H9 (cell line): Measurements from ENCODE around the gene RAI14. TPM values are rescaled to one million over a fixed set of nuclear protein-coding genes. Genes with fewer than 3 reads are reported as not detected.

ENCODE experiments used
- DNase-seq: peaks from one replicate; pipeline ENCODE4 v3.0.0-alpha.2; 2017
- H2AFZ ChIP-seq: one replicate; pipeline ENCODE4 v1.6.1; 2013; ENCODE audit warnings: mild to moderate bottlenecking, low read length, control low read depth, moderate library complexity
- H2AK5ac ChIP-seq: 2 replicates; pipeline ENCODE4 v1.6.1; 2013; ENCODE audit warnings: low read length, control low read depth, mixed read lengths; ENCODE audit not compliant: insufficient read length
- H2BK120ac ChIP-seq: one replicate; pipeline ENCODE4 v1.6.1; 2013; ENCODE audit warnings: low read depth, mild to moderate bottlenecking, low read length, control low read depth, inconsistent platforms; ENCODE audit not compliant: poor library complexity, severe bottlenecking
- H2BK12ac ChIP-seq: 2 replicates; pipeline ENCODE4 v1.6.1; 2013; ENCODE audit warnings: low read length, control low read depth, mixed read lengths, low read depth; ENCODE audit not compliant: insufficient read length
- H2BK15ac ChIP-seq: 2 replicates; pipeline ENCODE4 v1.6.1; 2013; ENCODE audit warnings: low read depth, low read length, control low read depth
- H2BK20ac ChIP-seq: one replicate; pipeline ENCODE4 v1.6.1; 2013; ENCODE audit warnings: low read depth, mild to moderate bottlenecking, low read length, control low read depth, inconsistent platforms; ENCODE audit not compliant: poor library complexity, severe bottlenecking
- H2BK5ac ChIP-seq: 2 replicates; pipeline ENCODE4 v1.6.1; 2013; ENCODE audit warnings: low read length, control low read depth, mixed read lengths; ENCODE audit not compliant: insufficient read length
- H3K14ac ChIP-seq: 2 replicates; pipeline ENCODE4 v1.6.1; 2013; ENCODE audit warnings: low read length, control low read depth; ENCODE audit not compliant: insufficient read depth
- H3K18ac ChIP-seq: 2 replicates; pipeline ENCODE4 v1.6.1; 2013; ENCODE audit warnings: low read depth, mild to moderate bottlenecking, mixed read lengths, low read length, control low read depth; ENCODE audit not compliant: insufficient read length
- H3K23ac ChIP-seq: 2 replicates; pipeline ENCODE4 v1.6.1; 2013; ENCODE audit warnings: low read length, control low read depth, mixed read lengths, low read depth; ENCODE audit not compliant: insufficient read length
- H3K23me2 ChIP-seq: 2 replicates; pipeline ENCODE4 v1.6.1; 2013; ENCODE audit warnings: low read depth, mild to moderate bottlenecking, mixed read lengths, low read length, control low read depth; ENCODE audit not compliant: insufficient read length, poor library complexity, severe bottlenecking
- H3K27ac ChIP-seq: 2 replicates; pipeline ENCODE4 v1.5.1; 2013; ENCODE audit warnings: low read length, control low read depth, mixed read lengths, low read depth; ENCODE audit not compliant: insufficient read length
- H3K27me3 ChIP-seq: 2 replicates; pipeline ENCODE4 v1.6.1; 2013; ENCODE audit warnings: low read length, control low read depth, inconsistent platforms; ENCODE audit not compliant: insufficient read depth
- H3K4ac ChIP-seq: 2 replicates; pipeline ENCODE4 v1.6.1; 2013; ENCODE audit warnings: low read depth, mild to moderate bottlenecking, control low read depth, inconsistent platforms, low read length, moderate library complexity
- H3K4me1 ChIP-seq: 2 replicates; pipeline ENCODE4 v1.6.1; 2013; ENCODE audit warnings: low read length, control low read depth, inconsistent platforms; ENCODE audit not compliant: insufficient read depth
- H3K4me2 ChIP-seq: 2 replicates; pipeline ENCODE4 v1.6.1; 2013; ENCODE audit warnings: low read length, control low read depth, mixed read lengths; ENCODE audit not compliant: insufficient read length, insufficient read depth
- H3K56ac ChIP-seq: 2 replicates; pipeline ENCODE4 v1.6.1; 2013; ENCODE audit warnings: low read depth, mild to moderate bottlenecking, mixed read lengths, low read length, control low read depth; ENCODE audit not compliant: insufficient read length
- H3K79me1 ChIP-seq: 2 replicates; pipeline ENCODE4 v1.6.1; 2013; ENCODE audit warnings: low read depth, mild to moderate bottlenecking, moderate library complexity, low read length, control low read depth, inconsistent platforms; ENCODE audit not compliant: insufficient read depth, poor library complexity, severe bottlenecking
- H3K79me2 ChIP-seq: 2 replicates; pipeline ENCODE4 v1.6.1; 2013; ENCODE audit warnings: low read length, control low read depth, inconsistent platforms; ENCODE audit not compliant: insufficient read depth
- H3K9ac ChIP-seq: 2 replicates; pipeline ENCODE4 v1.6.1; 2013; ENCODE audit warnings: low read length, control low read depth, mixed read lengths; ENCODE audit not compliant: insufficient read length; ENCODE audit errors: extremely low read depth
- H3K9me3 ChIP-seq: one replicate; pipeline ENCODE4 v1.6.1; 2013; ENCODE audit warnings: low read depth, low read length, inconsistent platforms; ENCODE audit not compliant: control insufficient read depth
- H3T11ph ChIP-seq: one replicate; pipeline ENCODE4 v1.6.1; 2013; ENCODE audit warnings: mild to moderate bottlenecking, low read length, control low read depth, inconsistent platforms
- H4K20me1 ChIP-seq: one replicate; pipeline ENCODE4 v1.6.1; 2013; ENCODE audit not compliant: control insufficient read depth, insufficient read length, insufficient read depth
- H4K5ac ChIP-seq: 2 replicates; pipeline ENCODE4 v1.6.1; 2013; ENCODE audit warnings: low read depth, mild to moderate bottlenecking, mixed read lengths, low read length, control low read depth; ENCODE audit not compliant: insufficient read length
- H4K8ac ChIP-seq: replicated peaks from 2 replicates; pipeline ENCODE4 v1.6.1; 2013; ENCODE audit warnings: low read length, control low read depth, mixed read lengths, low read depth; ENCODE audit not compliant: insufficient read length
- H4K91ac ChIP-seq: 2 replicates; pipeline ENCODE4 v1.6.1; 2013; ENCODE audit warnings: low read depth, mild to moderate bottlenecking, moderate library complexity, mixed read lengths, low read length, control low read depth; ENCODE audit not compliant: insufficient read length
- H3K27ac Mint-ChIP-seq, 3 experiments: 2 replicates in 2 of 3; 3 replicates in 1 of 3; pipeline ENCODE4 v1.8.0; 2020 to 2021; ENCODE audit warnings: mixed read lengths in 3 of 3, mild to moderate bottlenecking in 1 of 3, moderate library complexity in 1 of 3
- H3K27me3 Mint-ChIP-seq: 2 replicates; pipeline ENCODE4 v1.8.0; 2021; ENCODE audit warnings: low read depth, mild to moderate bottlenecking, moderate library complexity, mixed read lengths
- H3K36me3 Mint-ChIP-seq, 3 experiments: 2 replicates in 2 of 3; 3 replicates in 1 of 3; pipeline ENCODE4 v1.8.0; 2020 to 2021; ENCODE audit warnings: low read depth in 3 of 3, mixed read lengths in 3 of 3; ENCODE audit not compliant: insufficient read depth in 1 of 3
- H3K4me1 Mint-ChIP-seq, 2 experiments: 2 replicates each; pipeline ENCODE4 v1.8.0; 2020; ENCODE audit warnings: mixed read lengths in 2 of 2
- H3K4me3 Mint-ChIP-seq, 2 experiments: 2 replicates in 1 of 2; 3 replicates in 1 of 2; pipeline ENCODE4 v1.8.0; 2020 to 2021; ENCODE audit warnings: mild to moderate bottlenecking in 2 of 2, mixed read lengths in 2 of 2, moderate library complexity in 1 of 2
- H3K9me3 Mint-ChIP-seq, 2 experiments: 2 replicates in 1 of 2; 3 replicates in 1 of 2; pipeline ENCODE4 v1.8.0; 2020; ENCODE audit warnings: mild to moderate bottlenecking in 2 of 2, mixed read lengths in 2 of 2, moderate library complexity in 1 of 2
- WGBS: extraction: QIAGEN DNeasy Blood & Tissue Kit; methylation state at CpG from one replicate; pipeline ENCODE4 v1.1.7; 2013; ENCODE audit warnings: missing lambda C conversion rate, low lambda C conversion rate, mixed read lengths; ENCODE audit not compliant: insufficient read length; ENCODE audit errors: extremely low coverage; 5-methylcytosine and 5-hydroxymethylcytosine counted together
- total RNA-seq: library from RNA; stranded (reverse); gene quantifications from 2 replicates; pipeline ENCODE4 v1.2.1, GENCODE V29; 2021
- TF ChIP-seq, protein P1 (sequence below): fragments of 200-600 bp; sonication (generic); conservative IDR thresholded peaks from 3 replicates; pipeline ENCODE4 v1.8.0; 2021; ENCODE audit warnings: antibody characterized with exemption, mild to moderate bottlenecking

Gene RAI14
- total RNA-seq, 1 experiment from 2014 or later: 127 TPM

DNA sequence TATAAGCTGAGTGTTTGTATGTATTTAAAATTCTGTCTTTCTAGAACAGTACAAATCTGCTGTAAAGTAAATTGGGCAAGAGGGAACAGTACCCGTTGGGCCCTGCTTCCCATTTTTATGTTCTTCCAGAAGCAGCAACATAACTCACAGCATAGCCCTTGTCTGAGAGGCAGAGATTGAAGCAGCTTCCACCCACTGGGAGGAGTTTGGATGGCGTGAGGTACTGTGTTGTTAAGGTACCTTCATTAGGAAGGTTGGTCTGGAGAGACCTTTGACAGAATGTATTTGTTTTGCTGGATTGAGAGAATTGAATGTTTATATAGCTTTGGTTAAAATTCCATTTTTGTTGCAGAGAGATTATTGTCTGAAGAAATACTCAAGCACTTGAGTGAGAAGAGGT, 24.8 kb downstream of the RAI14 start:
- peaks cover 54 to 61% of the 10 kb centered on the region in 2 experiments for H3K4me1 Mint-ChIP-seq
- no peak overlapping the region for H2BK15ac ChIP-seq
- H3K27ac Mint-ChIP-seq: peak overlapping the region in 2 of 3 experiments; percentile 0 to 15; a peak in 2 of 7 replicates
- H3T11ph ChIP-seq: no peak overlapping the region
- H3K27me3 ChIP-seq: no peaks in the 10 kb centered on the region
- H2BK12ac ChIP-seq: no peak overlapping the region
- no peak overlapping the region for H2AK5ac ChIP-seq
- no peaks in the 10 kb centered on the region for H3K23me2 ChIP-seq
- no peak overlapping the region for H3K14ac ChIP-seq
- H4K5ac ChIP-seq: no peak overlapping the region
- H3K4me3 Mint-ChIP-seq: no peak overlapping the region
- no peak overlapping the region for H3K4me2 ChIP-seq
- no peak overlapping the region for H3K18ac ChIP-seq
- no peaks in the 10 kb centered on the region for H4K20me1 ChIP-seq
- H3K4me1 ChIP-seq: peaks cover 15% of the 10 kb centered on the region; the same call in 1 of the 2 replicates
- H3K9me3 ChIP-seq: no peaks in the 10 kb centered on the region
- peaks cover 13% of the 10 kb centered on the region for H3K79me1 ChIP-seq
- H3K27ac ChIP-seq: no peak overlapping the region
- no peak overlapping the region for H3K56ac ChIP-seq
- no peak overlapping the region for H3K23ac ChIP-seq
- no peak overlapping the region for H2AFZ ChIP-seq
- DNase-seq: no peak
- peaks cover 0 to 7% (median 0%) of the 10 kb centered on the region in 3 experiments; a peak in 3 of 7 replicates for H3K36me3 Mint-ChIP-seq
- H4K8ac ChIP-seq: no peak overlapping the region
- H3K79me2 ChIP-seq: peaks cover 59% of the 10 kb centered on the region; the same call in 1 of the 2 replicates
- no peak overlapping the region for H3K9ac ChIP-seq
- no peaks in the 10 kb centered on the region for H3K27me3 Mint-ChIP-seq
- no peak overlapping the region for H2BK5ac ChIP-seq
- WGBS: no CpG with 5 or more reads among the region's 2 CpGs
- no peak overlapping the region for H4K91ac ChIP-seq
- no peak overlapping the region for H2BK120ac ChIP-seq
- H3K4ac ChIP-seq: no peak overlapping the region
- no peaks in the 10 kb centered on the region for H3K9me3 Mint-ChIP-seq
- TF ChIP-seq, protein P1, sequence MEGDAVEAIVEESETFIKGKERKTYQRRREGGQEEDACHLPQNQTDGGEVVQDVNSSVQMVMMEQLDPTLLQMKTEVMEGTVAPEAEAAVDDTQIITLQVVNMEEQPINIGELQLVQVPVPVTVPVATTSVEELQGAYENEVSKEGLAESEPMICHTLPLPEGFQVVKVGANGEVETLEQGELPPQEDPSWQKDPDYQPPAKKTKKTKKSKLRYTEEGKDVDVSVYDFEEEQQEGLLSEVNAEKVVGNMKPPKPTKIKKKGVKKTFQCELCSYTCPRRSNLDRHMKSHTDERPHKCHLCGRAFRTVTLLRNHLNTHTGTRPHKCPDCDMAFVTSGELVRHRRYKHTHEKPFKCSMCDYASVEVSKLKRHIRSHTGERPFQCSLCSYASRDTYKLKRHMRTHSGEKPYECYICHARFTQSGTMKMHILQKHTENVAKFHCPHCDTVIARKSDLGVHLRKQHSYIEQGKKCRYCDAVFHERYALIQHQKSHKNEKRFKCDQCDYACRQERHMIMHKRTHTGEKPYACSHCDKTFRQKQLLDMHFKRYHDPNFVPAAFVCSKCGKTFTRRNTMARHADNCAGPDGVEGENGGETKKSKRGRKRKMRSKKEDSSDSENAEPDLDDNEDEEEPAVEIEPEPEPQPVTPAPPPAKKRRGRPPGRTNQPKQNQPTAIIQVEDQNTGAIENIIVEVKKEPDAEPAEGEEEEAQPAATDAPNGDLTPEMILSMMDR: no peak
- H2BK20ac ChIP-seq: no peak overlapping the region
